ENCODE results near the gene SH3RF1.

SH3RF1 gene

GRCh38 chr4:169098969-169099690 lies 171.6 kb downstream of the SH3RF1 start:
- FAIRE-seq (no peak), DNase-seq (ENCODE audit: insufficient read length, low spot score) (no peak)
- TF ChIP-seq POLR2A (IDR thresholded peaks at IDR 0.05; ENCODE audit: low read depth, low read length): no peak

- DNase-seq (ENCODE audit: insufficient read length, low spot score): no peak
- no peak for TF ChIP-seq POLR2A (IDR thresholded peaks at IDR 0.05; ENCODE audit: low read depth, low read length)
- no peak for FAIRE-seq
These were observed 172.2 kb downstream of the SH3RF1 start for GRCh38 chr4:169098532-169098931.

GRCh38 chr4:169098054-169098497 lies 172.7 kb downstream of the SH3RF1 start:
- TF ChIP-seq POLR2A (IDR thresholded peaks at IDR 0.05; ENCODE audit: low read depth, low read length): no peak
- FAIRE-seq (no peak), DNase-seq (ENCODE audit: insufficient read length, low spot score) (no peak)

GRCh38 chr4:169096221-169096620 lies 174.5 kb downstream of the SH3RF1 start:
- FAIRE-seq (no peak), DNase-seq (ENCODE audit: insufficient read length, low spot score) (no peak)
- TF ChIP-seq POLR2A (IDR thresholded peaks at IDR 0.05; ENCODE audit: low read depth, low read length): no peak

GRCh38 chr4:169094656-169095231 lies 176.0 kb downstream of the SH3RF1 start:
- no peak for DNase-seq (ENCODE audit: insufficient read length, low spot score)
- FAIRE-seq: no peak

GRCh38 chr4:169092889-169093522 lies 177.8 kb downstream of the SH3RF1 start:
- no peak for TF ChIP-seq POLR2A (IDR thresholded peaks at IDR 0.05; ENCODE audit: low read depth, low read length)
- DNase-seq (ENCODE audit: insufficient read length, low spot score): no peak
- FAIRE-seq: no peak

More at GRCh38 chr4:169094656-169095231, 176.0 kb downstream of the SH3RF1 start:
- TF ChIP-seq POLR2A (IDR thresholded peaks at IDR 0.05; ENCODE audit: low read depth, low read length): no peak

GRCh38 chr4:169090484-169091215 lies 180.1 kb downstream of the SH3RF1 start:
- no peak for DNase-seq (ENCODE audit: insufficient read length, low spot score)
- no peak for FAIRE-seq
- no peak for TF ChIP-seq POLR2A (IDR thresholded peaks at IDR 0.05; ENCODE audit: low read depth, low read length)

- DNase-seq (ENCODE audit: insufficient read length, low spot score) (no peak), FAIRE-seq (no peak)
- no peak for TF ChIP-seq POLR2A (IDR thresholded peaks at IDR 0.05; ENCODE audit: low read depth, low read length)
These were observed 181.8 kb downstream of the SH3RF1 start for GRCh38 chr4:169089004-169089403.

GRCh38 chr4:169084954-169085353 lies 185.8 kb downstream of the SH3RF1 start:
- DNase-seq (ENCODE audit: insufficient read length, low spot score) (no peak), FAIRE-seq (no peak)
- no peak for TF ChIP-seq POLR2A (IDR thresholded peaks at IDR 0.05; ENCODE audit: low read depth, low read length)

- DNase-seq (ENCODE audit: insufficient read length, low spot score): no peak
- no peak for FAIRE-seq
- no peak for TF ChIP-seq POLR2A (IDR thresholded peaks at IDR 0.05; ENCODE audit: low read depth, low read length)
These were observed 189.8 kb downstream of the SH3RF1 start for GRCh38 chr4:169080981-169081380.

- DNase-seq (ENCODE audit: insufficient read length, low spot score): peak; percentile 28
- no peak for FAIRE-seq
- TF ChIP-seq POLR2A (IDR thresholded peaks at IDR 0.05; ENCODE audit: low read depth, low read length): no peak
These were observed 190.6 kb downstream of the SH3RF1 start for GRCh38 chr4:169079942-169080827.

GRCh38 chr4:169074117-169074516 lies 196.6 kb downstream of the SH3RF1 start:
- TF ChIP-seq POLR2A (IDR thresholded peaks at IDR 0.05; ENCODE audit: low read depth, low read length): no peak
- no peak for FAIRE-seq
- DNase-seq (ENCODE audit: insufficient read length, low spot score): no peak

- FAIRE-seq (no peak), DNase-seq (ENCODE audit: insufficient read length, low spot score) (no peak)
- no peak for TF ChIP-seq POLR2A (IDR thresholded peaks at IDR 0.05; ENCODE audit: low read depth, low read length)
These were observed 199.0 kb downstream of the SH3RF1 start for GRCh38 chr4:169071747-169072146.

All from H54 (cell line).